Endothelial cell of umbilical vein (primary cell): ENCODE data around the gene DIP2B.

Experiments used
- CTCF ChIP-seq, 2 donors: IDR thresholded peaks; 1 replicate in 1 of 2; 2 replicates in 1 of 2; pipeline ENCODE4 v1.5.1; 2011; ENCODE audit warnings: low read length in 2 of 2, mild to moderate bottlenecking in 2 of 2, moderate library complexity in 2 of 2, control low read depth in 1 of 2, inconsistent platforms in 1 of 2, low read depth in 1 of 2; ENCODE audit not compliant: insufficient read depth in 1 of 2; ENCODE audit errors: extremely low read depth in 1 of 2
- EZH2 ChIP-seq: IDR thresholded peaks from 2 replicates; pipeline ENCODE4 v1.6.1; 2012; ENCODE audit warnings: borderline replicate concordance, low read depth, mild to moderate bottlenecking, moderate library complexity, low read length, inconsistent platforms; ENCODE audit not compliant: severe bottlenecking
- FOS ChIP-seq: IDR thresholded peaks from 2 replicates; pipeline ENCODE4 v1.6.1; 2011; ENCODE audit warnings: mild to moderate bottlenecking, low read length, moderate library complexity, borderline replicate concordance; ENCODE audit not compliant: insufficient read depth
- MYC ChIP-seq: IDR thresholded peaks from one replicate; pipeline ENCODE4 v1.6.1; 2011; ENCODE audit warnings: mild to moderate bottlenecking, low read depth, low read length
- POLR2A ChIP-seq: IDR thresholded peaks from 2 replicates; pipeline ENCODE4 v1.6.1; 2012; ENCODE audit warnings: low read depth, mild to moderate bottlenecking, control low read depth, low read length
- POLR2AphosphoS5 ChIP-seq: IDR thresholded peaks from 2 replicates; pipeline ENCODE4 v1.6.1; 2012; ENCODE audit warnings: low read depth, mild to moderate bottlenecking, control low read depth, low read length, moderate library complexity; ENCODE audit not compliant: insufficient read depth

- no peak for TF ChIP-seq EZH2
- no peak for TF ChIP-seq POLR2A
- no peak for TF ChIP-seq CTCF (IDR thresholded peaks at IDR 0.05; ENCODE audit: extremely low read depth in 1 of 2, insufficient read depth in 1 of 2, low read depth in 1 of 2, low read length in 2 of 2)
- no peak for TF ChIP-seq POLR2AphosphoS5
- no peak for TF ChIP-seq MYC
- no peak for TF ChIP-seq FOS
Measured at GRCh38 chr12:50564237-50564947, 59.6 kb downstream of the DIP2B start.
